Measurements from ENCODE around the gene SDK1. TPM values are rescaled to one million over a fixed set of nuclear protein-coding genes. Genes with fewer than 3 reads are reported as not detected.

SDK1 gene
- total and polyA plus RNA-seq, 4 donors: 10.4 to 11.6 (median 11.0) TPM

GRCh38 chr7:4198301-4198700 lies 897.2 kb downstream of the SDK1 start:
- whole genome bisulfite sequencing (ENCODE audit: insufficient coverage): 100% methylated on average over 2 of the region's 6 CpGs
- Histone ChIP-seq H3K4me3 (ENCODE audit: low read depth, low read length) (no peak overlapping the region), H3K27me3 (ENCODE audit: control insufficient read depth, insufficient read depth, low read length) (peaks cover 2% of the 10 kb centered on the region)

GRCh38 chr7:4200546-4201094 lies 899.6 kb downstream of the SDK1 start:
- WGBS (ENCODE audit: insufficient coverage): 96% methylated on average over 2 of the region's 2 CpGs
- peaks cover 35% of the 10 kb centered on the region for H3K4me1 ChIP-seq (ENCODE audit: control insufficient read depth, insufficient read depth, low read length)
- no peaks in the 10 kb centered on the region for H3K9me3 ChIP-seq (ENCODE audit: control insufficient read depth, insufficient read depth, low read length)
- no peak overlapping the region for H3K4me3 ChIP-seq (ENCODE audit: low read depth, low read length)
- peaks cover 19% of the 10 kb centered on the region for H3K36me3 ChIP-seq (ENCODE audit: control insufficient read depth, insufficient read depth, low read length)
- peaks cover 2% of the 10 kb centered on the region for H3K27me3 ChIP-seq (ENCODE audit: control insufficient read depth, insufficient read depth, low read length)
- DNase-seq (ENCODE audit: low read depth in 4 of 6, low spot score in 6 of 6): no peak
- no peak overlapping the region for H3K27ac ChIP-seq (ENCODE audit: low read depth, low read length)

More at GRCh38 chr7:4198301-4198700, 897.2 kb downstream of the SDK1 start:
- H3K4me1 ChIP-seq (ENCODE audit: control insufficient read depth, insufficient read depth, low read length): peaks cover 18% of the 10 kb centered on the region
- H3K36me3 ChIP-seq (ENCODE audit: control insufficient read depth, insufficient read depth, low read length): peaks cover 18% of the 10 kb centered on the region
- DNase-seq (ENCODE audit: low read depth in 4 of 6, low spot score in 6 of 6): no peak
- no peak overlapping the region for H3K27ac ChIP-seq (ENCODE audit: low read depth, low read length)
- H3K9me3 ChIP-seq (ENCODE audit: control insufficient read depth, insufficient read depth, low read length): no peaks in the 10 kb centered on the region

- WGBS (ENCODE audit: insufficient coverage): 81% methylated on average over 6 of the region's 6 CpGs
- DNase-seq (ENCODE audit: low read depth in 4 of 6, low spot score in 6 of 6): peak in 1 of 6 donors; percentile 61
- Histone ChIP-seq H3K27me3 (ENCODE audit: control insufficient read depth, insufficient read depth, low read length) (peaks cover 2% of the 10 kb centered on the region), H3K36me3 (ENCODE audit: control insufficient read depth, insufficient read depth, low read length) (peaks cover 20% of the 10 kb centered on the region), H3K9me3 (ENCODE audit: control insufficient read depth, insufficient read depth, low read length) (no peaks in the 10 kb centered on the region), H3K27ac (ENCODE audit: low read depth, low read length) (no peak overlapping the region), H3K4me1 (ENCODE audit: control insufficient read depth, insufficient read depth, low read length) (peaks cover 39% of the 10 kb centered on the region), H3K4me3 (ENCODE audit: low read depth, low read length) (no peak overlapping the region)
These were observed 900.5 kb downstream of the SDK1 start for GRCh38 chr7:4201566-4201965.

GRCh38 chr7:4202154-4202736 lies 901.2 kb downstream of the SDK1 start:
- Histone ChIP-seq H3K36me3 (ENCODE audit: control insufficient read depth, insufficient read depth, low read length) (peaks cover 20% of the 10 kb centered on the region), H3K27ac (ENCODE audit: low read depth, low read length) (peak overlapping the region; percentile 71), H3K4me1 (ENCODE audit: control insufficient read depth, insufficient read depth, low read length) (peaks cover 39% of the 10 kb centered on the region), H3K27me3 (ENCODE audit: control insufficient read depth, insufficient read depth, low read length) (peaks cover 2% of the 10 kb centered on the region), H3K9me3 (ENCODE audit: control insufficient read depth, insufficient read depth, low read length) (no peaks in the 10 kb centered on the region), H3K4me3 (ENCODE audit: low read depth, low read length) (no peak overlapping the region)
- DNase-seq (ENCODE audit: low read depth in 4 of 6, low spot score in 6 of 6): no peak
- 69% methylated on average over 11 of the region's 16 CpGs for WGBS (ENCODE audit: insufficient coverage)

- DNase-seq (ENCODE audit: low read depth in 4 of 6, low spot score in 6 of 6): no peak
- H3K27me3 ChIP-seq (ENCODE audit: control insufficient read depth, insufficient read depth, low read length): peaks cover 2% of the 10 kb centered on the region
- peaks cover 39% of the 10 kb centered on the region for H3K4me1 ChIP-seq (ENCODE audit: control insufficient read depth, insufficient read depth, low read length)
- H3K27ac ChIP-seq (ENCODE audit: low read depth, low read length): peak overlapping the region; percentile 71
- WGBS (ENCODE audit: insufficient coverage): 84% methylated on average over 16 of the region's 16 CpGs
- H3K9me3 ChIP-seq (ENCODE audit: control insufficient read depth, insufficient read depth, low read length): no peaks in the 10 kb centered on the region
- no peak overlapping the region for H3K4me3 ChIP-seq (ENCODE audit: low read depth, low read length)
- H3K36me3 ChIP-seq (ENCODE audit: control insufficient read depth, insufficient read depth, low read length): peaks cover 18% of the 10 kb centered on the region
These were observed 901.9 kb downstream of the SDK1 start for GRCh38 chr7:4202954-4203353.

- DNase-seq (ENCODE audit: low read depth in 4 of 6, low spot score in 6 of 6): peak in 2 of 6 donors; percentile 38 to 92
- Histone ChIP-seq H3K36me3 (ENCODE audit: control insufficient read depth, insufficient read depth, low read length) (peaks cover 23% of the 10 kb centered on the region), H3K9me3 (ENCODE audit: control insufficient read depth, insufficient read depth, low read length) (no peaks in the 10 kb centered on the region), H3K27me3 (ENCODE audit: control insufficient read depth, insufficient read depth, low read length) (peaks cover 2% of the 10 kb centered on the region), H3K4me1 (ENCODE audit: control insufficient read depth, insufficient read depth, low read length) (peaks cover 39% of the 10 kb centered on the region), H3K27ac (ENCODE audit: low read depth, low read length) (no peak overlapping the region), H3K4me3 (ENCODE audit: low read depth, low read length) (no peak overlapping the region)
- 49% methylated on average over 17 of the region's 29 CpGs for WGBS (ENCODE audit: insufficient coverage)
These were observed 902.8 kb downstream of the SDK1 start for GRCh38 chr7:4203626-4204512.

GRCh38 chr7:4204513-4205165 lies 903.6 kb downstream of the SDK1 start:
- no peaks in the 10 kb centered on the region for H3K9me3 ChIP-seq (ENCODE audit: control insufficient read depth, insufficient read depth, low read length)
- no peak for DNase-seq (ENCODE audit: low read depth in 4 of 6, low spot score in 6 of 6)
- peaks cover 2% of the 10 kb centered on the region for H3K27me3 ChIP-seq (ENCODE audit: control insufficient read depth, insufficient read depth, low read length)
- H3K4me3 ChIP-seq (ENCODE audit: low read depth, low read length): no peak overlapping the region
- peaks cover 39% of the 10 kb centered on the region for H3K4me1 ChIP-seq (ENCODE audit: control insufficient read depth, insufficient read depth, low read length)
- H3K27ac ChIP-seq (ENCODE audit: low read depth, low read length): no peak overlapping the region
- H3K36me3 ChIP-seq (ENCODE audit: control insufficient read depth, insufficient read depth, low read length): peaks cover 30% of the 10 kb centered on the region
- 40% methylated on average over 32 of the region's 32 CpGs for WGBS (ENCODE audit: insufficient coverage)

GRCh38 chr7:4205828-4206227 lies 904.8 kb downstream of the SDK1 start:
- 97% methylated on average over 18 of the region's 18 CpGs for WGBS (ENCODE audit: insufficient coverage)

GRCh38 chr7:4207011-4207410 lies 906.0 kb downstream of the SDK1 start:
- DNase-seq (ENCODE audit: low read depth in 4 of 6, low spot score in 6 of 6): no peak
- H3K9me3 ChIP-seq (ENCODE audit: control insufficient read depth, insufficient read depth, low read length): no peaks in the 10 kb centered on the region
- H3K27ac ChIP-seq (ENCODE audit: low read depth, low read length): no peak overlapping the region
- peaks cover 34% of the 10 kb centered on the region for H3K4me1 ChIP-seq (ENCODE audit: control insufficient read depth, insufficient read depth, low read length)
- 88% methylated on average over 12 of the region's 14 CpGs for WGBS (ENCODE audit: insufficient coverage)
- peaks cover 42% of the 10 kb centered on the region for H3K36me3 ChIP-seq (ENCODE audit: control insufficient read depth, insufficient read depth, low read length)
- H3K4me3 ChIP-seq (ENCODE audit: low read depth, low read length): no peak overlapping the region
- H3K27me3 ChIP-seq (ENCODE audit: control insufficient read depth, insufficient read depth, low read length): no peaks in the 10 kb centered on the region

More at GRCh38 chr7:4205828-4206227, 904.8 kb downstream of the SDK1 start:
- H3K9me3 ChIP-seq (ENCODE audit: control insufficient read depth, insufficient read depth, low read length): no peaks in the 10 kb centered on the region
- no peak for DNase-seq (ENCODE audit: low read depth in 4 of 6, low spot score in 6 of 6)
- H3K4me3 ChIP-seq (ENCODE audit: low read depth, low read length): no peak overlapping the region
- H3K27ac ChIP-seq (ENCODE audit: low read depth, low read length): no peak overlapping the region
- no peaks in the 10 kb centered on the region for H3K27me3 ChIP-seq (ENCODE audit: control insufficient read depth, insufficient read depth, low read length)
- peaks cover 40% of the 10 kb centered on the region for H3K36me3 ChIP-seq (ENCODE audit: control insufficient read depth, insufficient read depth, low read length)
- H3K4me1 ChIP-seq (ENCODE audit: control insufficient read depth, insufficient read depth, low read length): peaks cover 39% of the 10 kb centered on the region

Data from spinal cord (tissue), 10 donors.